ENCODE results near the gene THADA.
A peak's percentile ranks its signal among the peaks of the same experiment; 100 is the strongest.

The THADA gene

DNA sequence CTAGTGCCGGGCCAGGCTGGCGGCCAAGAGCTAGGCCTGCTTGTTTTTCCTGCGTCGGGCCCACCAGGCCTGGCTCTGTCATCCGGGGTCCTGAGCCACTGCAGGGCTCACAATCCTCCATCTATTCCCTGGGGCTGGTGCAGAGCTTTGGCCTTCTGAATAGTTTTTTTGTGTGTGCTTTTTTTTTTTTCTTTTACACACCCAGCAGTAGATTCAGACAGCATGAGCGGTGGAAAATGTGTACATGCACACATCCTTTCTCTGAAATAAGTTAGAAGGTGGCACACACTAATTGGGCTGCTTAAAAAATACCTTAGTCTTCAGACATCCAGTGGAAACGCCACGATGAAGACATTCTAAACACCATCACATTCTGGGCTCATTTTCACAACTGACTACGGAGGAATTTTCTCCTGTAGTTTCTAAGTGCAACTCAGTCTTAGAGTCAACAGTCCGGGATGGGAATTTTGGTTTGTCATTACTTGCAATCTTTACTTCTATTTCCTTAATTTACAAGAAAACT is 375.5 kb downstream of the THADA start:
- in situ Hi-C loops (cut with HindIII; ENCODE audit: low sequenced_read_pairs) = no loop called here

DNA sequence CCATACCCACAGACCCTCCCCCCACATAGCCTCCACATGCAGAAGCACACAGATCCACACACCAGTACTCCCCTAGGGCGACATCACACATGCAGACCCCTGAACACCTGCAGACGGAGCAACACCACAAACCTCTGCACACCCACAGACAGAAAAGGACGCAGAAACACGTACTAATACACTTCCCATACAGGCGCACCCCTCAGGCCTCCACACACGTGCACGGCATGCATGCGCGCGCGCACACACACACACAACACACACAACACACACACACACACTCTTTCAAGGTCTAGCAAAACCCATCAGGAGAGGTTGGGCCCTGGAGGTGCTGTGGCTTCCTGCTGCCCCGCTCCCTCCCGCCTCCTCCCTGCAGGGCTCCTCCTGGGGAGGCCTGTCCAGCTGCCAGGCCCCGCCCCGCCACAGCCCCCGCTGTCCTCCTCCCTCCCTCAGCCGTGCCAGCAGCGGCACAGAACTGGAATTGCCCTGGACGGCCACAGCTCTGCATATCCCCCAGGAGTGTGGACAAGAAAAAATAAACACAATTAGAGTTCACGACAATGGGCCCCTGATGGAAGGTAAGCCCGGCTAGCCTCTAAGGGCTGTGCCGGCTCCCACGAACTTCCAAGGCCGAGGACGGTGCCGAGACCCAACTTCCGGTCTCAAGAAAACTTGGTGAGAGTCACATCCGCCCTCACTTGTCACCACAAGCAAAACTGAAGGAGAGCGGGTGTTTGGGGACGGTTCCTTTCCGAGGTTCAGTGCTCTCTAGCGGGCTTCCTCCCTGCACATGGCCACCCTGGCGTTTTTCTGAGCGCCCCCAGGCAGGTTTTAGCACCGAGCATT is 376.2 kb downstream of the THADA start:
- DNase-seq (ENCODE audit: low read depth, low spot score) = peak; percentile 87
- peak overlapping the region; percentile 38 for H3K4me3 ChIP-seq (ENCODE audit: low read depth, low read length)
- in situ Hi-C loops (cut with HindIII; ENCODE audit: low sequenced_read_pairs) = no loop called here
- TF ChIP-seq, protein P1, sequence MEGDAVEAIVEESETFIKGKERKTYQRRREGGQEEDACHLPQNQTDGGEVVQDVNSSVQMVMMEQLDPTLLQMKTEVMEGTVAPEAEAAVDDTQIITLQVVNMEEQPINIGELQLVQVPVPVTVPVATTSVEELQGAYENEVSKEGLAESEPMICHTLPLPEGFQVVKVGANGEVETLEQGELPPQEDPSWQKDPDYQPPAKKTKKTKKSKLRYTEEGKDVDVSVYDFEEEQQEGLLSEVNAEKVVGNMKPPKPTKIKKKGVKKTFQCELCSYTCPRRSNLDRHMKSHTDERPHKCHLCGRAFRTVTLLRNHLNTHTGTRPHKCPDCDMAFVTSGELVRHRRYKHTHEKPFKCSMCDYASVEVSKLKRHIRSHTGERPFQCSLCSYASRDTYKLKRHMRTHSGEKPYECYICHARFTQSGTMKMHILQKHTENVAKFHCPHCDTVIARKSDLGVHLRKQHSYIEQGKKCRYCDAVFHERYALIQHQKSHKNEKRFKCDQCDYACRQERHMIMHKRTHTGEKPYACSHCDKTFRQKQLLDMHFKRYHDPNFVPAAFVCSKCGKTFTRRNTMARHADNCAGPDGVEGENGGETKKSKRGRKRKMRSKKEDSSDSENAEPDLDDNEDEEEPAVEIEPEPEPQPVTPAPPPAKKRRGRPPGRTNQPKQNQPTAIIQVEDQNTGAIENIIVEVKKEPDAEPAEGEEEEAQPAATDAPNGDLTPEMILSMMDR (IDR thresholded peaks at IDR 0.05; ENCODE audit: low read depth, low read length) = no peak

More for the DNA sequence above, 375.5 kb downstream of the THADA start:
- no peak for DNase-seq (ENCODE audit: low read depth, low spot score)
- H3K4me3 ChIP-seq (ENCODE audit: low read depth, low read length) = peak overlapping the region; percentile 38
- TF ChIP-seq, protein P1 (IDR thresholded peaks at IDR 0.05; ENCODE audit: low read depth, low read length) = no peak

DNA sequence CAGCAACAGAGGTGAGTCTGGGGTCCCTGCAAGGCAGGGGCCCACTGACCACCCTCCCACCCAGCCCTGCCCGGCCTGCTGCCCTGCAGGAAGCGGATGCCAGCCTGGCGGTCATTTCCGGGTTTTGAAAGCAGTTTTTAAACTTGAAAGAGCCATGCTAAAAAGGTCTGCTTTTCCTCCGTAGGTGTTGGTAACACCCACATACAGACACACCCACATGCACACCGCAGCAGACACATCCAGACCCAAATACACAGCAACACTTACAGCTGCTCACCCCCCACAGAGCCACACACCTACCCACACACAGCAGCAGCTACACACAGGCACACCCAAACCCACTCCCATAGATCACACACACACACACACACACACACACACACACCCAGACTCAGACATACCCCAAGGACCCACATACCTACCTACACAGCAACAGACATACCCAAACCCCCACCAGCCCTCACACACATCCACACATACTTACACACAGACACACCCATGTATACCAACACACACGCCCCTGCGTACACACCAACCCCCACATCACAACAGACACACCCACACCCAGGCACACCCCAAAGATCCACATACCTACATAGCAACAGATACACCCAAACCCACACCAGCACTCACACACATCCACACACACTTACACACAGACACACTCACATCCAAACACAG is 377.0 kb downstream of the THADA start:
- TF ChIP-seq, protein P1 (IDR thresholded peaks at IDR 0.05; ENCODE audit: low read depth, low read length) = no peak
- H3K4me3 ChIP-seq (ENCODE audit: low read depth, low read length) = no peak overlapping the region
- in situ Hi-C loops (cut with HindIII; ENCODE audit: low sequenced_read_pairs) = no loop called here
- peak; percentile 30 for DNase-seq (ENCODE audit: low read depth, low spot score)

DNA sequence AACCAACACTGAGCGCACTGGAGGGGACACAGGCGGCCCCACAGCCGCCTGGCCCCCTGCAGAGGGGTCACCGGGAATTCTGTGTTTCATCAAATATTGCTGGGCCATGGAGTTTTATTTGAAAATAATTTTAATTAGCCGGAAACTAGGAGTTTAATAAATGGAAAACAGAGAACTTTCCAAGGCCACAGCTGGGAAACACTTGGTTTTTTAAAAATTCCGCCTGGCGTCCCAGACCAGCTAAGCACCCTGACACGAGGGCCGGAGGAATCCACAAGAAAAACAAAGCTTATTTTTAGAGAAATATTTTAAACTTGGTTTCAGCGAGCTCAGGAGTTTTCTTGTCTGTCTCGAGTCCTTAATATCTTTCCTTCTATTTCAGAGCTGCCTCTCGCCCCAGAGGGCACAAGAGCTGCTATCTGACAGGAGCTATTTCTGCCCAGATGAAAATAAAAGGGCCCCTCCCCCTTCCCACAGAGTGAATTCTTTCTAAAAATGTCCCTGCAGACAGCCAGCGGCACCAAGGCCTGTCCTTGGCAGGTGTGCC is 377.6 kb downstream of the THADA start:
- TF ChIP-seq, protein P1 (IDR thresholded peaks at IDR 0.05; ENCODE audit: low read depth, low read length) = no peak
- peak; percentile 55 for DNase-seq (ENCODE audit: low read depth, low spot score)
- in situ Hi-C loops (cut with HindIII; ENCODE audit: low sequenced_read_pairs) = no loop called here
- no peak overlapping the region for H3K4me3 ChIP-seq (ENCODE audit: low read depth, low read length)

DNA sequence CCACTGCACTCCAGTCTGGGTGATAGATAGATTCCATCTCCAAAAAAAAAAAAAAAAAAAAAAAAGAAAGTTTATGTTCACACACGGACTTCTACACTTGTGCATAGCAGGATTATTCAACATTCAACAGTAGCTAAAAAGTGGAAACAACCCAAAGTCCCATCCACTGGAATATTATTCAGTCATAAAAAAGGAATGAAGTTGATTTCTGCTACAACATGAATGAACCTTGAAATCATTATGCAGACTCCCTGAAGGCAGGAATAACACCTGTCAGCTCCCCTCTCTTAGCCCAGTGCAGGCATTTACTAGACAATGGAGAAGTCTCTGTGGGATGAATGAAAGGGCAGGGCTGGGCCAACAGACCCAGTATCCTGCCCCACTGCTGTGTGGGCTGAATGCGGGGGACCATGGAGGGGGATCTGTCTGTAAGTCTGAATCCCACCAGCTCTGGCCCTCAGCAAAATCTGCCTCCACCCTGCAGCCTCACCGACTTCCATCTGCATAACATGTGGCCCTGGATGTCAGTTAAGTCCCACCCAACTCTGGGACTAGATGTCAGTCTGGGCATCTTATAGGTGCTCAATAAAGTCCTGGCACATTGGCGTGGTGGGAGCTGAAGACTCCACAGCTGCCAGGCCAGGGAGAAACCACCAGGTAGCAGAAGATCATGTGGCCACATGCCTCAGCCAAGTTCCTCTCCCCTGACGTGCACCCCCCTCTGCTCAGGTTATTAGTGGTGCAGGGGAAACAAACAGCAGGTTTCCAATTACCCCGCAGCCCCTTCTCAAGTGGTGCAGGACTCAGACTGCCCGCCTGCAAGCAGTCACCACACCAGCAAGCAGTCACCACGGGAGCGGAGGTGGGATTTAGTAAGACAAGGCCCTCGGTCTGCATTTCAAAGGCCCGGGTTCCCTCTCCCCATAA is 378.3 kb downstream of the THADA start:
- DNase-seq (ENCODE audit: low read depth, low spot score) = peak; percentile 35
- no peak overlapping the region for H3K4me3 ChIP-seq (ENCODE audit: low read depth, low read length)
- TF ChIP-seq, protein P1 (IDR thresholded peaks at IDR 0.05; ENCODE audit: low read depth, low read length) = no peak
- in situ Hi-C loops (cut with HindIII; ENCODE audit: low sequenced_read_pairs) = no loop called here
